ENCODE data around the gene IGFBP5. TPM values are rescaled to one million over a fixed set of nuclear protein-coding genes. Genes with fewer than 3 reads are reported as not detected.
A peak's percentile ranks its signal among the peaks of the same experiment; 100 is the strongest.

Gene IGFBP5
- total RNA-seq, 1 donor from 2014 or later = 316 TPM

DNA sequence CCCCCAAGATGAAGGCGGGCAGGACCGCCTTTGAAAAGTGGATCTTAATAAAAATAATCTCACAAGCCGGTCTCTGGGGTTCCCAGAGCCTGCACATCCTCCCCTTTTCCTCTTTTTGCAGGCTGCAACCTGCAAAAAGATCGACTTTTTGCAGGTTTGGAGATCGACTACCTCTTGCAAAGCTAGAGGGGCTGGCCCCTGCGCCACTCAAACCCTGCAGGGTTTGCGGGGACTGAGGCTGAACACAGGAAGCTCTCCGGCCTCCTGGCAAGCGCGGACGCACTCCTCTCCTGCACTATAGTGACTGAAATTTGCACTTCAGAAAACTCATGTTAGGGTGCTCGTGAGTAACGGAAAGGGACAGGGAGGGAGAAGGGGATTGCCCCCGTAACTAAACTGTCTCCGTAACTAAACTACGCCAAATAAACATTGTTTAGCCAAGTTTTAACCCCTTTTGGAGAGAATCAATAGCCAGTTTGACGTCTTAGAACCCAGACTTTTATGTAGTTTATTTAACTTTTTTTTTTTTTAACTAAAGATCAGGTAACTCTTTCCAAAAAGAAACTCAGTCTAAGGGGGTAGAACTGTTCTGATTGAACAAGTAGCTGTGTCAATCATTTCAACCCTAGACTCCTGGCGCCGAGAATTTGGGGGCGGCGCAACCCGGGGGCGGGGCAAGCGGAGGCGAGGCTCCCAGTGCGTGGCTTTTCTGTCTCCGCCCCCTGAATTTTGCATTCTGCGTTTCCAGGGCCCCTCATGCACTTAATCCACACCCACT is 2.5 kb downstream of the IGFBP5 start:
- DNase-seq (ENCODE audit: low spot score) (peak; percentile 93), ATAC-seq (peak; percentile 72)
- intact Hi-C loops (cut with DNase I) = no loop called here

- intact Hi-C loops (cut with DNase I) = no loop called here
- peak; percentile 74 for ATAC-seq
- DNase-seq (ENCODE audit: low spot score) = peak; percentile 94
Measured at GRCh38 chr2:216690853-216691741, 4.3 kb downstream of the IGFBP5 start.

DNA sequence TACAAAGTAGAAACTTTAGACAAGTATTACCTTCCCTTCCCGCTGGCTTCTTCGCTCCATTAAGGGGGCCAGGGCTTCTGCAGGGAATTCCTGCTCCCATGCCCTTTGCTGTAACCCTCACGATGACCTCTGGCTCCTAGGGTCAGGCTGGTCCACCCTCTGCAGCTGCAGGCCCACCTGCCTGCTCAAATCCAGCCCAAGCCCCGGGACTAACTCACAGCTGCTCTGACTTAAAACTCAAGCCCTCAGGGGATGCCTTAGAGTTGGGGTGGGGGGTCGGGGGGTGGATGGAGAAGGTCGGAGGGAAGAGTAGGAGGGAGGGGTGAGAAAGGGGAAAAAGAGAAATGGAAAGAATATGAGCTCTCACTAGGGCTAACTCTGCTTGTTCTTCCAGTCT is 4.9 kb downstream of the IGFBP5 start:
- DNase-seq (ENCODE audit: low spot score) = no peak

GRCh38 chr2:216689397-216689796 is 6.0 kb downstream of the IGFBP5 start:
- intact Hi-C loops (cut with DNase I) = loop anchor here (10.0 kb wide), 1 partner anchor 1065 kb away; no protein-coding TSS in a partner anchor
- no peak for ATAC-seq
- no peak for DNase-seq (ENCODE audit: low spot score)

More for the DNA sequence above, 4.9 kb downstream of the IGFBP5 start:
- intact Hi-C loops (cut with DNase I) = no loop called here
- no peak for ATAC-seq

GRCh38 chr2:216688731-216689340 is 6.5 kb downstream of the IGFBP5 start:
- no peak for DNase-seq (ENCODE audit: low spot score)
- intact Hi-C loops (cut with DNase I) = loop anchor here (10.0 kb wide), 1 partner anchor 1066 kb away; no protein-coding TSS in a partner anchor
- ATAC-seq = no peak

DNA sequence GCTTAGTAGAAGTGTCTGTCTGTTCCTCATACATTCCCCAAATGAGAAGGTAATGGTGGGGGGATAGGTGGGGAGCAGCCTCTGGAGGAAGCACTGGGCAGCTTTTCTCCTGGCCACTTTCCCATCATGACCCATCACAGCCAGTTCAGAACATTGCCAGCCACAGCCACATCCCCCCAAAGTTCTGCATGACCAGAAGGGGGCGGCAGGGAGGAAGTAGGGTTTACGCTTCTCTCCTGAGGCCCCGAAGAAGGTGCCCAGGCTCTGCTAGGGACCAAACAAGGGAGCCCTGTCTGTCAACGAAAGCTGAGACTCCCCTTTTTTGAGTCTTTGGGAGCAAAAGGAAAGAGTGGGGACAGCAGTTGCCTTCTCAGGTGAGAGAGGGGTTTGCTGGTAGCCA is 7.7 kb downstream of the IGFBP5 start:
- ATAC-seq (no peak), DNase-seq (ENCODE audit: low spot score) (no peak)
- intact Hi-C loops (cut with DNase I) = loop anchor here (10.0 kb wide), 1 partner anchor 1067 kb away; no protein-coding TSS in a partner anchor

- intact Hi-C loops (cut with DNase I) = loop anchor here (10.0 kb wide), 1 partner anchor 1068 kb away; no protein-coding TSS in a partner anchor
- DNase-seq (ENCODE audit: low spot score) (no peak), ATAC-seq (no peak)
Measured at GRCh38 chr2:216687111-216687510, 8.2 kb downstream of the IGFBP5 start.

- DNase-seq (ENCODE audit: low spot score) = no peak
- intact Hi-C loops (cut with DNase I) = loop anchor here (10.0 kb wide), 1 partner anchor 1069 kb away; no protein-coding TSS in a partner anchor
Measured at GRCh38 chr2:216685327-216685875, 9.9 kb downstream of the IGFBP5 start.

DNA sequence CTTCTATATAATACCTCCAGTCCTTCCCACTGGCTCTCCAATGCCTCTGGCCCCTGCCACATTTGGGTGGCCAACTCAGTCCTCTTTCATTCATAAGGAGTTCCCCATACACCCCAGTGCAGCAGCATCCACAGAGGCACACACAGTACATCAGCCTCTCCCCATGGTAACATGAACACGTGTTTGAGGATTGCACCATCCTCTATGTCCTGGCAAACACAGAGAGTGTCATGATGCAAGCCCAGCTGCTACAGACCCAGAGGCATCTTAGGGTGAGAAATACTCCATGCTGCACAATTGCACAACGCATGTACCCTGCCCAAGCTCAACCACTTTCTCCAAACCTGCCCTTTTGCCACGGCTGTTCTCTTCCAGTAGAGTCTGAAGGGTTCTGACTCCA is 11.5 kb downstream of the IGFBP5 start:
- DNase-seq (ENCODE audit: low spot score) (no peak), ATAC-seq (peak; percentile 91)
- intact Hi-C loops (cut with DNase I) = loop anchor here (5.0 to 10.0 kb wide), 2 partner anchors 1028 to 1071 kb away; no protein-coding TSS in a partner anchor

More at GRCh38 chr2:216685327-216685875, 9.9 kb downstream of the IGFBP5 start:
- ATAC-seq = no peak

DNA sequence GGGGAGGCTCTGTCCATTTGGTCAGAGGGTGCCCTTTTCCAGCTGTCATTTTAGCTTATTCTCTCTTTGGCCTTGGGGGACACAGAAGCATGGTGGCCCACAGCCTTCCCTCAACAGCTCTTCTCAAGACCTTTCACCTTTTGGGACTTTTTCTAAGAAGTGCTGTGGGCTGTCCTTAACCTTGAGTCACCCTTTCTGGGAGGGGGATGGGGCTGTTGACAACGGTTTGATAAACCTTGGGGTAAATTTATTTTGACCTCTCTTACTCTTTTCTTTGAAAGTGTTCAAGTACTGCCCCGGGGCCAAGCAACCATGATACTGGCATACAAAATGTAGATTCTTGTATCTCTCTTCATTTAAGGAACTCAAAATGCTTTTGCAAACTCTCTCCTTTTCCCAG is 13.7 kb downstream of the IGFBP5 start:
- ATAC-seq (no peak), DNase-seq (ENCODE audit: low spot score) (no peak)
- intact Hi-C loops (cut with DNase I) = loop anchor here (5.0 to 10.0 kb wide), 2 partner anchors 1031 to 1073 kb away; no protein-coding TSS in a partner anchor

- DNase-seq (ENCODE audit: low spot score) (no peak), ATAC-seq (no peak)
- intact Hi-C loops (cut with DNase I) = loop anchor here (5.0 to 10.0 kb wide), 2 partner anchors 1031 to 1074 kb away; no protein-coding TSS in a partner anchor
Measured at GRCh38 chr2:216680951-216681629, 14.3 kb downstream of the IGFBP5 start.

- intact Hi-C loops (cut with DNase I) = loop anchor here (5.0 to 10.0 kb wide), 2 partner anchors 1033 to 1075 kb away; no protein-coding TSS in a partner anchor
- DNase-seq (ENCODE audit: low spot score) (no peak), ATAC-seq (peak; percentile 7)
Measured at GRCh38 chr2:216679658-216680024, 15.7 kb downstream of the IGFBP5 start.

GRCh38 chr2:216678813-216679657 is 16.3 kb downstream of the IGFBP5 start:
- peak; percentile 0 for ATAC-seq
- no peak for DNase-seq (ENCODE audit: low spot score)
- intact Hi-C loops (cut with DNase I) = no loop called here

DNA sequence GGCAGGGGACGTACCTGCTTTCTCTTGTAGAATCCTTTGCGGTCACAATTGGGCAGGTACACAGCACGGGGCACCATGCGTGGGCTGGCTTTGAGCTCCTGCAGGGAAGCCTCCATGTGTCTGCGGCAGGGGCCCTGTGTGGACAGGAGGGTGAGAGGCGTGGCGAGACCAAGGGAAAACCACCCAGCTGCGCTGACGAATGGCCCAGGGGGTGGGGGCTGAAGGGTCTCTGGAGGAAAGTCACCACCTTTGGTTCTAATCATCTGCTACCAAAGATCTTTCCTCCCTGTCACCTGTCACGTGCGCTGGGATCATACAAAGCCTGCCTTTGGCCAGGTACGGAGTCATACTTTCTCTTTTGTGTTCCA is 17.3 kb downstream of the IGFBP5 start:
- no peak for ATAC-seq
- DNase-seq (ENCODE audit: low spot score) = no peak
- intact Hi-C loops (cut with DNase I) = no loop called here

DNA sequence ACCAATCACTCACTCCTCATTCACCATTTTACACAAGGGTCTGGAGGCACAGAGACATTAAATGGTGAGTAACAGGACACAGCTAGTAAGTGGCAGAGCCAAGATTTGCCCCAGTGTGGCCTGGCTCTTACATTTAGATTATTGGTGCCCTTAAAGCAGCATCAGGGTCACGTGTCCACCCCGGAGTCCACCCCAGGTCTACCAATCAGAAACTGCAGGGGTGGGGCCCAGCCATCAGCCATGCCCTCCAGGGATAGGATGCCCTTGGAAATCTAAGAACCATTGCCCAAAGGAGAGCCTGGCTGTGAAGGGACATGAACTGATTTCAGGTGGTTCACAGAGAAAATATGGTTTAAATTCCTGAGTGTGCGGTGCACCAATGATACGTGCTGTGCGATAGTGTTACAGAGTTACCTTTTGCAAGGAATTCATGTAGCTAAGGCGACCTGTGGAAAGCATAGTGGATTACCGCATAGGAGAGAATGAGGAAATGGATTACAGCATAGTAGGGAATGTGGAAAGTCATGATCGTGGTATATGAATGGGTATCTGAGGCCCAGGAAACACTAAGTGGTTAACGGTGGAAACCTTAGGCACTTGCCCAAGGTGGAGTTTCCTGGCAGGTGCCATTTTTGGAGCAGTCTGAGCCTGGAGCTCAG is 17.8 kb downstream of the IGFBP5 start:
- intact Hi-C loops (cut with DNase I) = no loop called here
- DNase-seq (ENCODE audit: low spot score) = no peak
- ATAC-seq = no peak

DNA sequence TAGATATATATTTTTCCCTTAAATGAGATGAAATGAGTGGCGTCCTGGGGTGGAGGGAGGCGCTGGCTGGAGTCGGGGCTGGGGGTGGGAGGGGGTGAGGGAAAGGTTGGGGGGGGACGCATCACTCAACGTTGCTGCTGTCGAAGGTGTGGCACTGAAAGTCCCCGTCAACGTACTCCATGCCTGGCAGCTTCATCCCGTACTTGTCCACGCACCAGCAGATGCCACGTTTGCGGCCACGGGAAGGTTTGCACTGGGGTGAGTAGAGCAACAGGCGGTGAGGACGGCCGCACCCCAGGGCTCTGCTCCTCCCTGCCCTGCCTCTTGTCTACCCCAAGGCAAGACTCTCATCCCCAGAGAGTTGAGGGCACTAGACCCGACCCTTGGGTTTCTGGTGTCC is 18.7 kb downstream of the IGFBP5 start:
- DNase-seq (ENCODE audit: low spot score) = no peak
- intact Hi-C loops (cut with DNase I) = no loop called here
- ATAC-seq = no peak

DNA sequence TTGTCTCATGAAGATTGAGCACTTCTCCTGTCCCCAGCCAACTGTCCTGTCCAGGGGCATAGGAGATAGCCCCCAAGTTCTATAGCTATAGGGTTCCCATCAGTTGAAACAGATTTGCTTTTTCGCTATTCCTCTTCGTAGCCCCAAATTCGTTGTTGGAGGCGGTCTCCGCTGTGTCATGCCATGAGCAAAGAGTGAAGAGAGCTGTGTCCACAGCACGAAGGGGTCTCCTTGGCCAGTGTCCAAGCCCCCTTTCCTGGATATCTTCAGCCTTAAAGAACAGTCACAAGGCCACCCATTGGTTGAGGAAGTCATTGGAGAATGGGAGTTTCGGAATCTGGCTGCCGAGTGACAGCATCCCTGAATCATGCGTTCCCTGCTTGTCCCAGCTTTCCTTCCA is 21.0 kb downstream of the IGFBP5 start:
- DNase-seq (ENCODE audit: low spot score) (no peak), ATAC-seq (peak; percentile 0)
- intact Hi-C loops (cut with DNase I) = no loop called here

Measured in sciatic nerve (tissue), 2 donors.